ENCODE measurements around the gene WWOX. TPM values are rescaled to one million over a fixed set of nuclear protein-coding genes. Genes with fewer than 3 reads are reported as not detected.

The WWOX gene
- total RNA-seq, 1 donor: 24.2 TPM

DNA sequence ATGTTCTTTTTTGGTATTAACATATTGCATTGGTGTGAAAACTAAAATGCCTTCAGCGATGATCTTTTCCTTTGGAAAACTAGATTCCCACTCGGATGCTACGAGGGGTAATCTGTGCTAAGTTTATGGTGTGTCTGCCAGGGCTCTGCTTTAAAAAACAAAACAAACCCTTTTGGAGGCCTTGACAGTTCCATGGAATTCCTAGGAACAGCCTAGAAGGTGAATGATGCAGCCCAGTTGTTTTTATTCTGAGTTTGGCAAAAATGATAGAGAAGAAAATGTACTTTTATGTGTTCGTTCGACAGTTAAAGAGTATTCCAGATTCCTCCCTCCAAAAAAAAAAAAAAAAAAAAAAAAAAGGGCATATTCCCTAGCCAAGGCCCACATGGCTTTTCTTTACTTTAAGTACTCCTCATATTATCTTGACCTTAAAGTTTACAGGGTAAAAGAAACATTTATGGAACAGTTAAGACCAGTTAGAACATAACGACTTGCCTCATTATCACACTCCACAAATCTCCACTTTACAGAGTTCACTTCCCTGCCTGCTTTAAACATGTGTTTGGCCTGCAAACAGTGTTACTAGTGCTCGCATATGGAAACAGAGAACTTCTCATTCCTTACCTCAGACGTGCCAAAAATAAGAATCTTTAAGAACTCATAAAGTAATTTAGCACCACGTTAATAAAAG is 159.1 kb downstream of the WWOX start:
- no peak overlapping the region for H3K4me3 ChIP-seq (ENCODE audit: low read depth, low read length)
- DNase-seq (ENCODE audit: low read depth): no peak
- TF ChIP-seq, protein P1, sequence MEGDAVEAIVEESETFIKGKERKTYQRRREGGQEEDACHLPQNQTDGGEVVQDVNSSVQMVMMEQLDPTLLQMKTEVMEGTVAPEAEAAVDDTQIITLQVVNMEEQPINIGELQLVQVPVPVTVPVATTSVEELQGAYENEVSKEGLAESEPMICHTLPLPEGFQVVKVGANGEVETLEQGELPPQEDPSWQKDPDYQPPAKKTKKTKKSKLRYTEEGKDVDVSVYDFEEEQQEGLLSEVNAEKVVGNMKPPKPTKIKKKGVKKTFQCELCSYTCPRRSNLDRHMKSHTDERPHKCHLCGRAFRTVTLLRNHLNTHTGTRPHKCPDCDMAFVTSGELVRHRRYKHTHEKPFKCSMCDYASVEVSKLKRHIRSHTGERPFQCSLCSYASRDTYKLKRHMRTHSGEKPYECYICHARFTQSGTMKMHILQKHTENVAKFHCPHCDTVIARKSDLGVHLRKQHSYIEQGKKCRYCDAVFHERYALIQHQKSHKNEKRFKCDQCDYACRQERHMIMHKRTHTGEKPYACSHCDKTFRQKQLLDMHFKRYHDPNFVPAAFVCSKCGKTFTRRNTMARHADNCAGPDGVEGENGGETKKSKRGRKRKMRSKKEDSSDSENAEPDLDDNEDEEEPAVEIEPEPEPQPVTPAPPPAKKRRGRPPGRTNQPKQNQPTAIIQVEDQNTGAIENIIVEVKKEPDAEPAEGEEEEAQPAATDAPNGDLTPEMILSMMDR (IDR thresholded peaks at IDR 0.05; ENCODE audit: insufficient read depth, low read length): no peak

DNA sequence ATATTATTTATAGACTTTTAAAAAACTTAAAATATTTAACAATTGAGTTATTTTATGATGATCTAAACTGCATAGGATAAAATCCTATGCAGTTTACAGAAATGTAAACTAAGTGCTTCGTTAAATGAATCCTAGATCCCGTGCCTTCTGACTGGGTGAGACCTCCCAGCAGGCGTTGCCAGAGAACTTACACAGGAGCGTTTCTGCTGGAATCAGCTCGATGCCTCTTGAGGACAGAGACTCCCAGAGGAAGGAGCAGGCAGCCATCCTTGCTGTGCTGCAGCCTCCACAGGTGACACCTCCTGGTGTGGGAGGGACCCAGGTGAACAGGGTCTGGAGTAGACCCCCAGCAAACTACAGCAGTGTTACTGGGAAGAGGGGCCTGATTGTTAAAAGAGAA is 160.4 kb downstream of the WWOX start:
- no peak overlapping the region for H3K4me3 ChIP-seq (ENCODE audit: low read depth, low read length)
- TF ChIP-seq, protein P1 (IDR thresholded peaks at IDR 0.05; ENCODE audit: insufficient read depth, low read length): no peak
- no peak for DNase-seq (ENCODE audit: low read depth)

DNA sequence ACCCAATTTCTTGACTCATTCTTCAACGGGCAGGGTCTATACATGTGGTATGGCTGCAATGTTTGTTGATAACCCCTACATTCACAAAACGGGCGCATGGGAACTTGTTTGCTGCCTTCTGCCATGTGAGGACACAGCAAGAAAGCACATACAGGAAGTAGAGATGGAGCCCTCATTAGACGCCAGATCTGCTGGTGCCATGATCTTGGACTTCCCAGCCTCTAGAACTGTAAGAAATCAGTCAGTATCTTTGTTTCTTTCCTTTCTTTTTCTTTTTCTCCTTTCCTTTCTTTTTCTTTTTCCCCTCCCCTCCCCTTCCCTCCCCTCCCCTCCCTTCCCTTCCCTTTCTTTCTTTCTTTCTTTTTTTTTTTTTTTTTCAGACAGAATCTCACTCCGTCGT is 165.2 kb downstream of the WWOX start:
- no peak overlapping the region for H3K4me3 ChIP-seq (ENCODE audit: low read depth, low read length)
- TF ChIP-seq, protein P1 (IDR thresholded peaks at IDR 0.05; ENCODE audit: insufficient read depth, low read length): no peak
- DNase-seq (ENCODE audit: low read depth): no peak

DNA sequence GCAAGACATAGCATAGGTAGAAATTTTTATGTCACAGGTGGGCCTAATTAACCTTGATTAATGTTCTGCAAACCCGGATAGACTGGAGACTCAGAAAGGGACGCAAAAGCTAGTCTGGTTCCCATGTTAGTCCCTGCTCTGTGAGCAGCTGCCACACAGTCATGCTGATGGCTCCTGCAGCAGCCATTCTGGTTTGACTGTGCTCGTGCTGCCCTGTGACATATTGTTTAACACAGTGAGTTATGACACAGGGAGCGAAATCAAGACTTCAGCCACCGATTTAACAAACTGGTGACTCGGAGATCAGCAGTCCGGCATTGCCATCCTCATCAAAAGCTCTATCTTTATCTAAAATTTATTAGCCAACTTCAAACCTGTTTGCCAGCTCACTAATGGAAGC is 169.8 kb downstream of the WWOX start:
- TF ChIP-seq, protein P1 (IDR thresholded peaks at IDR 0.05; ENCODE audit: insufficient read depth, low read length): no peak
- DNase-seq (ENCODE audit: low read depth): no peak
- no peak overlapping the region for H3K4me3 ChIP-seq (ENCODE audit: low read depth, low read length)

DNA sequence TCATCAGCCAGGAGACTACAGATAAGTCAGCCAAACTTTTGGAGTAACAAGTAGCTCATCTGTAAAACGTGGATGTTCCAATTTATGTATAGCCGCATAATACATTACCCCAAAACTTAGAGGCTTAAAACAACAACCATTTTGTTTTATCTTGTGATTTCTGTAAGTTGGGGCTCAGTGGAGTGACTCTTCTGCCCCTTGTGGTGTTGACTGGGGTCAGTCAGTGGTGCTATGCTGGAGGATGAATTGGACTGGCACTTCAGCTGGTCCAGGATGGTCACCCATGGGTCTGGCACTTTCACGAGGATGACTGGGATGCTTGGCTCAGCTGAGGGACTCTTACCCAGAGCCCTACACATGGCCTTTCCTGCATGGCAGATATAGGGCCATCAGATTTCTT is 172.5 kb downstream of the WWOX start:
- no peak overlapping the region for H3K4me3 ChIP-seq (ENCODE audit: low read depth, low read length)
- no peak for DNase-seq (ENCODE audit: low read depth)
- TF ChIP-seq, protein P1 (IDR thresholded peaks at IDR 0.05; ENCODE audit: insufficient read depth, low read length): no peak

DNA sequence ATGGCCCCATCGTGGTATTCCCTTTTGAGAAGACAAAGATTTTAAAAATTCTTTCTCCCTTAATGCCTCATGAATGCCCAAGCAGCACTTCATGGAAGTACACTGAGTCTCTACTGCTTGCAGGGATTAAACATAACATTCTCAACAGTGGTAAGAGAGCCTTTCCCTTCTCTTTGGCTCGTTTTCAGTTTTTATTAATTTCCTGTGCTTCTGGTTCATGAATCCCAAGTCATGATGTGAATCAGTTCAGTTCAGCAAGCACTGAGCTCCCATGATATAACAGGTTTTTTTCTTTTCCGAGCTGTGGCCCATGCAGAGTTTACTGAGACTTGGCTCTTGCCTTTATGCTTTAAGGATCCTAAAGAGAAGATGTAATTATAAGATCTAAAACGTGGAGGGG is 175.3 kb downstream of the WWOX start:
- TF ChIP-seq, protein P1 (IDR thresholded peaks at IDR 0.05; ENCODE audit: insufficient read depth, low read length): no peak
- H3K4me3 ChIP-seq (ENCODE audit: low read depth, low read length): no peak overlapping the region
- DNase-seq (ENCODE audit: low read depth): no peak

DNA sequence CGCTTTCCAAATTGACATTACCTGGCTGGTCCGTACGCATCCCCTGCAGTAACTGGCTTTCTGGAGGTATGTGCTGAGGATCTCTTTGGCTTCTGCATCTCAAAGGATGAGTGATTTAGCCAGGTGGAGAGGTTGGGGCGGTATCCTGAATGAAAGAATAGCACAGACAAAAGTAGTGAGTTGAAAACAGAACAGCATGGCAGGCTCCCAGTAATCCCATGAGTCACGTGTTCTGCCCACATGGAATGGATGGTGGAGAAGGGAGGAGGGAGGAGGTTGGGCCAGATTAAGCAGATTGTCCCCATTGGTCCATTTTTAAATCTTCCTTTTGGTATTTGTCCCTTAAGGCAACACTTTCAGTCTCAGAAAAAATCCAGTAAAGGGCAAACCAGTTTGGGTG is 176.0 kb downstream of the WWOX start:
- no peak for DNase-seq (ENCODE audit: low read depth)
- TF ChIP-seq, protein P1 (IDR thresholded peaks at IDR 0.05; ENCODE audit: insufficient read depth, low read length): no peak
- no peak overlapping the region for H3K4me3 ChIP-seq (ENCODE audit: low read depth, low read length)
